PC-3 (cell line): Measurements from ENCODE around the gene TNFRSF9.

Source experiments
- CTCF ChIP-seq: fragments of 300-600 bp; sonication (generic); conservative IDR thresholded peaks from 2 replicates; pipeline ENCODE4 v1.5.1; 2017; ENCODE audit warnings: antibody characterized with exemption, low read depth, mild to moderate bottlenecking, low read length
- EZH2 ChIP-seq: fragments of 300-600 bp; sonication (generic); IDR thresholded peaks from one replicate; pipeline ENCODE4 v1.6.1; 2017; ENCODE audit warnings: antibody characterized with exemption, mild to moderate bottlenecking, low read length; ENCODE audit not compliant: unreplicated experiment
- EZH2phosphoT487 ChIP-seq: fragments of 300-600 bp; sonication (generic); IDR thresholded peaks from 2 replicates; pipeline ENCODE4 v1.6.1; 2018; ENCODE audit warnings: mild to moderate bottlenecking, antibody characterized with exemption, low read length, borderline replicate concordance

- no peak for TF ChIP-seq CTCF
- TF ChIP-seq EZH2 = no peak
- no peak for TF ChIP-seq EZH2phosphoT487
These were observed 2.6 kb upstream of the TNFRSF9 start for GRCh38 chr1:7943251-7943650.
